ENCODE measurements around the gene UNC93B1.
A peak's percentile ranks its signal among the peaks of the same experiment; 100 is the strongest.

UNC93B1 gene

GRCh38 chr11:68040101-68040956 is 36.4 kb upstream of the UNC93B1 start:
- no peak for DNase-seq (ENCODE audit: low read depth in 3 of 3)

- no peak for DNase-seq (ENCODE audit: low read depth in 3 of 3)
Observed at GRCh38 chr11:68039526-68040086, 35.7 kb upstream of the UNC93B1 start.

GRCh38 chr11:68038718-68039525 is 35.0 kb upstream of the UNC93B1 start, which contains the start of gene TCIRG1:
Gene TCIRG1, plus strand, starts transcription at chr11:68039025. Its CDS starts 2,247 bp downstream, at chr11:68041272.
- peak in 2 of 3 experiments; percentile 29 to 46 for DNase-seq (ENCODE audit: low read depth in 3 of 3)

GRCh38 chr11:68038226-68038717 is 34.4 kb upstream of the UNC93B1 start:
- DNase-seq (ENCODE audit: low read depth in 3 of 3), result no peak

- no peak for DNase-seq (ENCODE audit: low read depth in 3 of 3)
Observed at GRCh38 chr11:68037411-68038225, 33.7 kb upstream of the UNC93B1 start.

GRCh38 chr11:68036717-68037239 is 32.9 kb upstream of the UNC93B1 start:
- DNase-seq (ENCODE audit: low read depth in 3 of 3), result no peak

- no peak for DNase-seq (ENCODE audit: low read depth in 3 of 3)
Observed at GRCh38 chr11:68036141-68036716, 32.3 kb upstream of the UNC93B1 start.

- no peak for DNase-seq (ENCODE audit: low read depth in 3 of 3)
Observed at GRCh38 chr11:68035266-68035876, 31.5 kb upstream of the UNC93B1 start.

GRCh38 chr11:68033708-68034045 is 29.8 kb upstream of the UNC93B1 start:
- DNase-seq (ENCODE audit: low read depth in 3 of 3), result no peak

GRCh38 chr11:68032997-68033707 is 29.3 kb upstream of the UNC93B1 start:
- DNase-seq (ENCODE audit: low read depth in 3 of 3), result no peak

- DNase-seq (ENCODE audit: low read depth in 3 of 3), result no peak
Observed at GRCh38 chr11:68032003-68032402, 28.1 kb upstream of the UNC93B1 start.

- DNase-seq (ENCODE audit: low read depth in 3 of 3), result no peak
Observed at GRCh38 chr11:68031144-68031464, 27.2 kb upstream of the UNC93B1 start.

- peak; percentile 93 to 95 (median 95) for DNase-seq (ENCODE audit: low read depth in 3 of 3)
Observed at GRCh38 chr11:68030318-68031143, 26.6 kb upstream of the UNC93B1 start, which contains the start of gene NDUFS8. Gene NDUFS8, plus strand, starts transcription at chr11:68030681. Its CDS starts 1,471 bp downstream, at chr11:68032152.

GRCh38 chr11:68028802-68029545 is 25.1 kb upstream of the UNC93B1 start:
- DNase-seq (ENCODE audit: low read depth in 3 of 3), result no peak

GRCh38 chr11:68027667-68028066 is 23.8 kb upstream of the UNC93B1 start:
- no peak for DNase-seq (ENCODE audit: low read depth in 3 of 3)

GRCh38 chr11:68026391-68027105 is 22.7 kb upstream of the UNC93B1 start:
- DNase-seq (ENCODE audit: low read depth in 3 of 3), result no peak

- no peak for DNase-seq (ENCODE audit: low read depth in 3 of 3)
Observed at GRCh38 chr11:68025047-68025446, 21.1 kb upstream of the UNC93B1 start.

Data from stimulated activated CD4-positive, alpha-beta T cell treated with anti-CD3 and anti-CD28 coated beads, TNF-alpha, amount 100 ng/mL, for 4 hours (primary cell).